ENCODE measurements around the gene ABCB10. TPM values are rescaled to one million over a fixed set of nuclear protein-coding genes. Genes with fewer than 3 reads are reported as not detected.

Gene ABCB10
- total RNA-seq, 6 experiments from 2014 or later: 16.1 to 21.0 (median 18.4) TPM

DNA sequence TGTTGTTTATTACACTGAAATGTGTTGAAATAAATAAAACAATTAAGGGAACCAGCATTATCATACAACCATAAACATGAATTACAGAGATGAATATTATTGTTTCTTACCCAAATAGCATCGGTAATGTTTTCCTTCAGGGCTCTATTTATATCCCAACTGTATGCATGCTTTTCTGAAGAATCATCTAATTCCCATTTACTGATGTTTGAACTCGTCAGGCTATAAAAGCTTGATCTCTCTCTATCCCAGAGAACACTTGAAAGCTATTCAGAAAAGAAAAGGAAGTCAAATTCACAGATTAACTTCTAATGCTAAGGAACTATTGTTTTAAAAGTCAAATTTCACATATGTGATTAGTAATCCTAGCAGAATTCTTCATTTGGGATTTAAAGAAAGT, 62.7 kb downstream of the ABCB10 start:
- H3K4me1 Mint-ChIP-seq (ENCODE audit: low read depth): peaks cover 16% of the 10 kb centered on the region
- no peak overlapping the region; the same call in 1 of the 2 replicates for H3K4me3 Mint-ChIP-seq
- DNase-seq: peak; percentile 34
- no peaks in the 10 kb centered on the region for H3K9me3 Mint-ChIP-seq
- H3K27me3 Mint-ChIP-seq (ENCODE audit: insufficient read depth): no peaks in the 10 kb centered on the region; the same call in 1 of the 2 replicates
- TF ChIP-seq CTCF (IDR thresholded peaks at IDR 0.05): no peak
- H3K27ac Mint-ChIP-seq: peak overlapping the region; percentile 73
- peaks cover 39% of the 10 kb centered on the region for H3K36me3 Mint-ChIP-seq (ENCODE audit: low read depth)

- no peak for TF ChIP-seq CTCF (IDR thresholded peaks at IDR 0.05)
- H3K36me3 Mint-ChIP-seq (ENCODE audit: low read depth): peaks cover 11% of the 10 kb centered on the region
- H3K4me1 Mint-ChIP-seq (ENCODE audit: low read depth): peaks cover 4% of the 10 kb centered on the region
- no peak for DNase-seq
- no peaks in the 10 kb centered on the region for H3K9me3 Mint-ChIP-seq
- H3K27me3 Mint-ChIP-seq (ENCODE audit: insufficient read depth): no peaks in the 10 kb centered on the region
- H3K4me3 Mint-ChIP-seq: no peak overlapping the region
- no peak overlapping the region for H3K27ac Mint-ChIP-seq
These were observed 71.3 kb downstream of the ABCB10 start for GRCh38 chr1:229487181-229487580.

DNA sequence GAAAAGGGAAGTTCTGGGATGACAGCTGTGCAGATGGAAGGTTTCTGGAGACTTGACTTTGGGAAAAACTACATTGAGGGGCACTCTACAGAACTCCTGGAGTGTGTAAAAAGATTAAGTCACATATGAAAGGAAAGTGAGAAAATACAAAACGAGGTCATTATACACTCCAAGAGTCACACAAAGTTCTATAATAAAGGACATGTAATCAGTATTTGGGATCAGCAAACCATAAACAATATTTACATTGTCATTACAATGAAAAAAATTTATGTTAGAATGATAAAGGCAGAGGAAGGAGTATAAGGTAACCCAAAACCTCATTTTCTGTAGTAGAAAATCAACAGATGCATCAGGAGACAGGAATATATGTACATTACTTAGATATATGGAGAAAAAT, 73.2 kb downstream of the ABCB10 start:
- Mint-ChIP-seq H3K9me3 (no peaks in the 10 kb centered on the region), H3K4me1 (ENCODE audit: low read depth) (peaks cover 7% of the 10 kb centered on the region), H3K27ac (no peak overlapping the region), H3K27me3 (ENCODE audit: insufficient read depth) (no peaks in the 10 kb centered on the region), H3K4me3 (no peak overlapping the region), H3K36me3 (ENCODE audit: low read depth) (peaks cover 13% of the 10 kb centered on the region)
- no peak for DNase-seq
- TF ChIP-seq CTCF (IDR thresholded peaks at IDR 0.05): no peak

- H3K4me1 Mint-ChIP-seq (ENCODE audit: low read depth): peaks cover 7% of the 10 kb centered on the region
- H3K27me3 Mint-ChIP-seq (ENCODE audit: insufficient read depth): no peaks in the 10 kb centered on the region
- H3K4me3 Mint-ChIP-seq: no peak overlapping the region
- TF ChIP-seq CTCF (IDR thresholded peaks at IDR 0.05): no peak
- peaks cover 9% of the 10 kb centered on the region; the same call in 1 of the 2 replicates for H3K36me3 Mint-ChIP-seq (ENCODE audit: low read depth)
- H3K9me3 Mint-ChIP-seq: no peaks in the 10 kb centered on the region
- peak overlapping the region; percentile 70; the same call in 1 of the 2 replicates for H3K27ac Mint-ChIP-seq
- no peak for DNase-seq
These were observed 76.0 kb downstream of the ABCB10 start for GRCh38 chr1:229482511-229482910.

GRCh38 chr1:229480495-229480894, 78.0 kb downstream of the ABCB10 start:
- no peak for TF ChIP-seq CTCF (IDR thresholded peaks at IDR 0.05)
- Mint-ChIP-seq H3K27me3 (ENCODE audit: insufficient read depth) (no peaks in the 10 kb centered on the region), H3K9me3 (no peaks in the 10 kb centered on the region), H3K4me3 (no peak overlapping the region), H3K27ac (no peak overlapping the region), H3K36me3 (ENCODE audit: low read depth) (peaks cover 9% of the 10 kb centered on the region), H3K4me1 (ENCODE audit: low read depth) (peaks cover 7% of the 10 kb centered on the region)
- no peak for DNase-seq

All from HFFc6 (cell line).